ENCODE data around the gene KCNA5.

GRCh38 chr12:5094551-5094950 lies 50.9 kb downstream of the KCNA5 start:
- TF ChIP-seq CTCF (IDR thresholded peaks at IDR 0.05; ENCODE audit: insufficient read depth, low read length, poor library complexity, severe bottlenecking) (no peak), EZH2phosphoT487 (conservative IDR thresholded peaks at IDR 0.05; ENCODE audit: low read length) (no peak)
